Measurements from ENCODE around the gene AHNAK.

The AHNAK gene

DNA sequence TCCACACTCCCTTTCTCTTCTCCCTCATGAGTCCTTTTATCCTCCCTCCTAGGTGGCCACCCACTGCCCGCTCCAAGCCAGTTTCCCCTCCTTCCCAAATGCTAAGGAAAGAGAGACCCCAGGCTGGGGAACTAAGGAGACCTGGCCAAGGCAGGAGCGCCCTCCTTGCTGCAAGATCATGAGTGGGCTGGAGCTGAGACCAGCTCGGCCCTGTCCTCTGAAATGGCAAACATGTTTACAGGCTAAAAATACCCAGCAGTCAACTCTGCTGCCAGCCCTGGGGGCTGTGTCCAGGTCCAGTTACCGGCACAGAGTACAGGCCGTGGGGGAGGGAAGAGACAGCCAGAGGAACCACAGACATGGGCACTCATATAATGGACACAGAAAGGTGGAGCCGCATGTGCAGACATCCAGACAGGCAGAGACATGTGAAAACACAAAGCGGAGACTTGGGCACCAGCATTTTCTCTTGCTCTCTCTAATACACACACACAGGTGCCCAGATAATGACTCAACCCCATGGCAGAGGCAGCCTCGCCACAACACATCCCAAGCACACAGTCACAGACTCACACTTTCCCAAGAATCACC, 1.2 kb upstream of the AHNAK start:
- no peak for DNase-seq (ENCODE audit: low spot score)
- in situ Hi-C loops (cut with MboI; ENCODE audit: low pct_unique_long_range_greater_than_20kb, low sequenced_read_pairs, unreplicated experiment): no loop called here
- TF ChIP-seq, protein P1, sequence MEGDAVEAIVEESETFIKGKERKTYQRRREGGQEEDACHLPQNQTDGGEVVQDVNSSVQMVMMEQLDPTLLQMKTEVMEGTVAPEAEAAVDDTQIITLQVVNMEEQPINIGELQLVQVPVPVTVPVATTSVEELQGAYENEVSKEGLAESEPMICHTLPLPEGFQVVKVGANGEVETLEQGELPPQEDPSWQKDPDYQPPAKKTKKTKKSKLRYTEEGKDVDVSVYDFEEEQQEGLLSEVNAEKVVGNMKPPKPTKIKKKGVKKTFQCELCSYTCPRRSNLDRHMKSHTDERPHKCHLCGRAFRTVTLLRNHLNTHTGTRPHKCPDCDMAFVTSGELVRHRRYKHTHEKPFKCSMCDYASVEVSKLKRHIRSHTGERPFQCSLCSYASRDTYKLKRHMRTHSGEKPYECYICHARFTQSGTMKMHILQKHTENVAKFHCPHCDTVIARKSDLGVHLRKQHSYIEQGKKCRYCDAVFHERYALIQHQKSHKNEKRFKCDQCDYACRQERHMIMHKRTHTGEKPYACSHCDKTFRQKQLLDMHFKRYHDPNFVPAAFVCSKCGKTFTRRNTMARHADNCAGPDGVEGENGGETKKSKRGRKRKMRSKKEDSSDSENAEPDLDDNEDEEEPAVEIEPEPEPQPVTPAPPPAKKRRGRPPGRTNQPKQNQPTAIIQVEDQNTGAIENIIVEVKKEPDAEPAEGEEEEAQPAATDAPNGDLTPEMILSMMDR (IDR thresholded peaks at IDR 0.05; ENCODE audit: extremely low read depth, insufficient read depth, missing control alignments): no peak

DNA sequence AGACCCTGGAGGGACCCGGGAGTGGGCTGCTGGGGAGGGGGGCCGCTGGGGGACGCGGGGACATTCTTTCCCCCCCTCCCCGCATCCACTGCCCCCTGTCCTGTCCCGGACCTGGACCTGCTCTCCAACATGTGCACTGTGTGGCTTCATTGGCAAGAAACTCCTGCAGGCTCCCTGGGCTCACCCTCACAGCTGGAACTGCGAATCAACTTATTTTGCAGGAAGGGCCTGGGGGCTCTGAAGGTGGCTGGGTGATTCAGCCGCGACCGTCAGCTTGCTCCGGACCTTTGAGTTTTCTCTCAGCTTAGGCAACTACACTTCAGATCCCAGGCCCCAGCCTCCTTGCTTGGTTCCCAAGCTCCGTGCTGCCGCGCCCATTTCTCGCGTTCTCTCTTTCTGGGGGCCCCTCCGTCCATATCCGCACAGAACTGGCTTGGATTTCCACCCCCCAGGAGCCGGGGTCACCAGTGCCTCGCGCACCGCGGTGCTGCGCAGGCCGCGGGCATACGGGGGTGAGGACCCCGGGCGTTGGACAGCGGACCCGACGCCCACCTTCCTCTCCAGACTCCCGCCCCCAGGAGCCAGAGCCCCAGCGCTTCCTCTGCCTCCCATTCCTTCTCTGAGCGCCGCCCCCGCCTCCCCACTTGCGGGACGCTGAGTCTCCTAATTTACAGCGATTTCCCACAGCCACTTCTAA, 471 bp upstream of the AHNAK start:
- in situ Hi-C loops (cut with MboI; ENCODE audit: low pct_unique_long_range_greater_than_20kb, low sequenced_read_pairs, unreplicated experiment): no loop called here
- no peak for DNase-seq (ENCODE audit: low spot score)
- TF ChIP-seq, protein P1 (IDR thresholded peaks at IDR 0.05; ENCODE audit: extremely low read depth, insufficient read depth, missing control alignments): no peak

DNA sequence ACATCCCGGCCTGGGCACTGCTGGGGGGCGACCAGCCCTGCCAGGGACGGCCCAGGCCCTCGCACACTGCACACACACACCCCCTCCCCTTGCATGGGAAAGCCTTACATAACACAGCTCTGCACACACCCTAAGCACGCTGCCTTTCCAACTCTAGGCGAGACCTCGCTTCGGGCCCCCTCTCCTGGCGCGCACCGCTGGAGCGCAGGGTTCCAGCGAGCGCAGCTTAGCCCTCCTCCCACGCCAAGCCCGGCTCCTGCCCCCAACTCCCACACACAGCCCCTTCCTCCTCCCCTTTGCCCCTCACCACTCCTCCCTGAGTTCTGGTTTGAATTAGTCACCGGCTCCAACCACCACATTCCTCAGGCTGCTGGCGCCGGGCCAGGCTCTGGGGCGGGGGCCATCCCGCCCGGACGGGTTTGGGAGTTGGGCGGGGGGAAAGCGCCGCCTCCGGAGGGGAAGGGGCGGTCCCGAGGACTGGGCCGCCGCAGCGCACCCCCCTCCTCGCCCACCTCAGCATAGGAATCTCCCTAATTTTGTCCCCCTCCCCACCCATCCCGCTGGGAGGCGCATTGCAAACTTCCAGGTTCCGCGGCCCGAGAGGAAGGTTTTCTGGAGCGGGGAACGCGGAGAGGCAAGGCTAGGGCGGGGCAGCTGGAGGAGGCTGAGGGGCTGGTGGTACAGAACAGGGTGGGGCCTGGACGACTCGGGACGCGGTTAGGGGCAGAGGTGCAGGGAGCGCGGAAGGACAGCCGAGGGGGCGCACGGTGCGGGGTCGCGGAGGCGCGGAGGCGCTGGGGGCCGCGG, 966 bp downstream of the AHNAK start:
- DNase-seq (ENCODE audit: low spot score): no peak

DNA sequence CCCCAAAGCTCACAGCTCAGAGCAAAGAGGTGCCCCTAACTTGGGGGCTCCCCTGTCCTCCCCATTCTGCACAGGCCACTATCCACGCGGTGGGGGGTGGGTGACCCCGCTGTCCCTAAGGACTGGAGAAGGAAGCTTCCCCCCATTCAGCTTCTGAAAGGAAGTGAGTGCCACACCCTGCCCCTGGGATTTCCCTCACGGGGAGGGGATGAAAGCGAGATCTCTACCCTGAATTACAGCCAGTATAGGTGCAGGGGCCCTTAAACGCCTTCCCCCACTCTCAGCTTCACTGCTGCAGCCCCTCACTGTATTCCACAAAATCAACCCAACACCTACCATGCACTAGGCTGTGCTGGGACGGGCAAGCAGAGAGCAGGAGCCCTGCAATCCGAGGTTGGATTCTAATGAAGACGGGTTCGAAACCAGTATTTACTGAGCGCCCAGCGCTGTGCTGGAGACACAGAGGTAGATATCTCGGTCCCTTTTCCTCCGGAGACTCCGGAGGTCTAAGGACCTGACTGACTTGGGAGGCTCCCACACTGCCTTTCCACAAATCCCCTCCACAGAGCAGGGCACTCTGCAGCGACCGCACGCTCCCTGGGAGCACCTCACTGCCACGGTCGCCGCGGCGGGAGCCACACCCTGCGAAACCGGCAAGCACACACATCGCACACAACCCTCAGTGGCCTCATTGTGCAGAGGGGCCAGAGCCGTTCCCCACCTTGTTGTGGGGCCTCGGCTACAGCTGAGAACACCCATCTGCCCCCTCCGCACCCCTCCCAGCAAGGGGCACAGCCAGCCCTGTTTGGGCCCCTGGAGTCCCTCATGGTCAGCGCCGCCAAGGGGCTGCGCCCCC, 1.8 kb downstream of the AHNAK start:
- DNase-seq (ENCODE audit: low spot score): peak; percentile 67
- in situ Hi-C loops (cut with MboI; ENCODE audit: low pct_unique_long_range_greater_than_20kb, low sequenced_read_pairs, unreplicated experiment): no loop called here
- TF ChIP-seq, protein P1 (IDR thresholded peaks at IDR 0.05; ENCODE audit: extremely low read depth, insufficient read depth, missing control alignments): no peak

More for the DNA sequence above, 966 bp downstream of the AHNAK start:
- in situ Hi-C loops (cut with MboI; ENCODE audit: low pct_unique_long_range_greater_than_20kb, low sequenced_read_pairs, unreplicated experiment): no loop called here
- TF ChIP-seq, protein P1 (IDR thresholded peaks at IDR 0.05; ENCODE audit: extremely low read depth, insufficient read depth, missing control alignments): no peak

DNA sequence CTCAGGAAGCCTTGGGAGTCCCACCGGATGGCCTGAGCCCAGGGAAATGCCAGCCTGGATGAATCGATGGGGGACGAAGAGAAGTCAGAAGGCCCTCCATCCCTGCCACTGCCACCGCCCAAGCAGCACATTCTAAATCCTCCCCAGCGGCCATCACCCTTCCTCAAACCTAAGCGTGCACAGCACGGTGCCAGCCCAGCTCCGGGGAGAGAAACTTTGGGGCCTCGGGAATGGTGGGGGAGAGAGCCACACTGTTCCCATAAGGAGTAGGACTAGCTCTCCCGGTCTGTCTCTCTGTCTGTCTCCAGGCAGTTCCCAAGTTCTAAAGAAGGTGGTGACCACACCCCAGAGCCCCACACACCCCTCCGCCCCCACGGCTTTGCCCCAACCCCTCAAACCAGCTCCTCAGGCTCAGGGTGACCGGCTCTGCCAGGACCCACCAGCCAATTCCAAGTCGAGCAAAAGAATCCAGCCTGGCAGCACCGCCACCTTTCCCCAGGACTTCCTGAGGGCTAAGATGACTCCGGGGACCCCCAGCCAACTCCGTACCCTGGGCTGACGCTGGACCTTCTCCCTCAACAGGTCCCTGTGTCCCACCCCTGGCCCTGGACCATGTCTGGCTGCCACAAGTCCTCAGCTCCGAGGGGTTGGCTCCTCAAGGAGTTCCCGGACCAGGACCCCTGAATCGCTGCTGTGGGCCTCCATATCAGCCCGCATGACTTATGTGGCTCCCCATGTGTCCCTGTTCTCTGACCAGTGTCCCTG, 2.7 kb downstream of the AHNAK start:
- in situ Hi-C loops (cut with MboI; ENCODE audit: low pct_unique_long_range_greater_than_20kb, low sequenced_read_pairs, unreplicated experiment): no loop called here
- TF ChIP-seq, protein P1 (IDR thresholded peaks at IDR 0.05; ENCODE audit: extremely low read depth, insufficient read depth, missing control alignments): no peak
- no peak for DNase-seq (ENCODE audit: low spot score)

Data from GM13977 (cell line).